ENCODE data around the gene LAMB4. TPM values are rescaled to one million over a fixed set of nuclear protein-coding genes. Genes with fewer than 3 reads are reported as not detected.

Gene LAMB4
- polyA plus RNA-seq, 1 experiment: 0.20 TPM

DNA sequence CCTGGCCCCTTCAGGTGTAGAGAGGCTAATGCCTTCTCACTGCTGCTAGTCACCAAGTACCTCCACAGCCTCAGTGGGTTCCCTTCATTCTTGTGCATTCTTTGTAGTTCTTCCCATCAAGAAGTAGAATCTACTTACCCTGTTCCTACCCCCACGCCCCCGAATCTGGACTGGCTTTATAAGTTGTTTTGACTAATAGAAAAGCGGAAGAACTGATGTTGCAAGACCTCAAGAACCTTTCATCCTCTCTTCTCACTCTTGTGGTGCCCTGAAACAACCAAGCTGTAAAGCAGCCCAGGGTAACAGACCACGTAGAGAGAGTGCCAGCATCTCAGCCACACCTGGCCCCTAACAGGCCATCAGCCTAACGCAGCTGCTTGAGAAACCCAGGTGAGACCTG, 104.0 kb downstream of the LAMB4 start:
- ChIA-PET CTCF (interaction anchor here (1.2 to 1.4 kb wide), 2 partner anchors 10 to 14 kb away, joined by 4 read pairs; no protein-coding TSS in a partner anchor), POLR2A (no interaction called here)
- Histone ChIP-seq H3K4me3 (ENCODE audit: low read depth, low read length) (no peak overlapping the region), H3K36me3 (ENCODE audit: control insufficient read depth, insufficient read depth, low read length) (no peaks in the 10 kb centered on the region), H3K27me3 (ENCODE audit: control insufficient read depth, insufficient read depth, low read length) (no peaks in the 10 kb centered on the region)
- no peak for TF ChIP-seq CTCF (IDR thresholded peaks at IDR 0.05; ENCODE audit: insufficient read depth, low read depth, low read length)
- no peak for DNase-seq (ENCODE audit: low read depth)

DNA sequence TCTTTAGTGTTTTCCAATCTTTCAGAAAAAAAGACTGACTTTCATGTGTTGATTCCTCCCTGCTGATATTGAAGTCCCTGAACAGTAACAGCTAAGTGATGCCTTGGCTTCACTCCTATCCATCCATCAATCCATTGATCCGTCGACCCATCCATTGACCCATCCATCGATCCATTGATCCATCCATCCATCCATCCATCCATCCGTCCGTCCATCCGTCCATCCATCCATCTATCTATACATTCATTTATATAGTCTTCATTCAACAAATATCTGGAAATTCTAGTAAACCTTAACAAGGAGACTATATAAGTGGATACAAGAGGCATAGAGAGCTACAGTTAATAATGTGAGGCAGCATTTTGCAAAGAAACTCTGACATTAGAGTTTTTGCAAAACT, 105.6 kb downstream of the LAMB4 start:
- CTCF ChIA-PET: no interaction called here
- POLR2A ChIA-PET: no interaction called here
- no peak for TF ChIP-seq CTCF (IDR thresholded peaks at IDR 0.05; ENCODE audit: insufficient read depth, low read depth, low read length)

DNA sequence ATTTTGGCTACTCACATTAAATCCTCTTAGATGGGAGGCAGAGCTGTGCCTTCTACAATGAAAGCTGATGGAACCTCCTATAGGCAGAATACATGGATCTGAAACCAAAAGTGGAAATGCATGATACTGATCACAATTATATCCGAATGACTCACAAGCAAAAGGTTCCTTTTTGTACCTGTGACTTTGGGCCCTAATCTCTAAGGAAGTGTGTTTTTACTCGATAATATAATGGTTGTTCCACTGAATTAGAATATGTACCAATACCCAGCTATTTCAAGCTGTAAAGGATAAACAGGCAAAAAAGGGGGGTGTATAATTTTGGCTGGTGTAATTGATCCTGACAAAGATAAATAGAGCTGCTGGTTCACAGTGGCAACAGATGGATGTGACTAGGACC, 109.6 kb downstream of the LAMB4 start:
- no peak overlapping the region for H3K4me3 ChIP-seq (ENCODE audit: low read depth, low read length)
- TF ChIP-seq CTCF (IDR thresholded peaks at IDR 0.05; ENCODE audit: insufficient read depth, low read depth, low read length): no peak
- no peak for DNase-seq (ENCODE audit: low read depth)
- no peaks in the 10 kb centered on the region for H3K36me3 ChIP-seq (ENCODE audit: control insufficient read depth, insufficient read depth, low read length)
- ChIA-PET CTCF (no interaction called here), POLR2A (no interaction called here)
- H3K27me3 ChIP-seq (ENCODE audit: control insufficient read depth, insufficient read depth, low read length): no peaks in the 10 kb centered on the region

More for the DNA sequence above, 105.6 kb downstream of the LAMB4 start:
- Histone ChIP-seq H3K36me3 (ENCODE audit: control insufficient read depth, insufficient read depth, low read length) (no peaks in the 10 kb centered on the region), H3K27me3 (ENCODE audit: control insufficient read depth, insufficient read depth, low read length) (no peaks in the 10 kb centered on the region), H3K4me3 (ENCODE audit: low read depth, low read length) (no peak overlapping the region)
- DNase-seq (ENCODE audit: low read depth): no peak

DNA sequence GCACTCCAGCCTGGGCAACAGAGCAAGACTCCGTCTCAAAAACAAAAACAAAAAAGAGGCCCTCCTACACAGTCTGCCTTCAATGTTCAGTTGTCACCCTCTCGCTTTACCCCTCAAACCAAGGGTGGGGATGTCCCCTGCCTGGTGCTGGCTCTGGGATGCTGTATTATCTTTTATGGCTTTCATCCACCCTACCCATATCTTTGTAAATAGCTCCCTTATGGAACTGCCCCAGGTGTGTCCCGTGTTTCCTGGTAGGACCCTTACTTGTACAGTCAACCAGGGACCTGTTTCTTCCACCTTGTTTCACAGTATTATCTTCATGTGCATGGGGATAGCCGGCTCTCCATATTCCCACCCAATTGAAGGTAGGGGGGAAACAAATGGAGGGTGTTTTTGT, 111.5 kb downstream of the LAMB4 start:
- DNase-seq (ENCODE audit: low read depth): no peak
- ChIA-PET CTCF (interaction anchor here (1.2 kb wide), 1 partner anchor 21 kb away, joined by 3 read pairs; no protein-coding TSS in a partner anchor), POLR2A (no interaction called here)
- H3K27me3 ChIP-seq (ENCODE audit: control insufficient read depth, insufficient read depth, low read length): no peaks in the 10 kb centered on the region
- no peak overlapping the region for H3K4me3 ChIP-seq (ENCODE audit: low read depth, low read length)
- TF ChIP-seq CTCF (IDR thresholded peaks at IDR 0.05; ENCODE audit: insufficient read depth, low read depth, low read length): no peak
- H3K36me3 ChIP-seq (ENCODE audit: control insufficient read depth, insufficient read depth, low read length): no peaks in the 10 kb centered on the region

DNA sequence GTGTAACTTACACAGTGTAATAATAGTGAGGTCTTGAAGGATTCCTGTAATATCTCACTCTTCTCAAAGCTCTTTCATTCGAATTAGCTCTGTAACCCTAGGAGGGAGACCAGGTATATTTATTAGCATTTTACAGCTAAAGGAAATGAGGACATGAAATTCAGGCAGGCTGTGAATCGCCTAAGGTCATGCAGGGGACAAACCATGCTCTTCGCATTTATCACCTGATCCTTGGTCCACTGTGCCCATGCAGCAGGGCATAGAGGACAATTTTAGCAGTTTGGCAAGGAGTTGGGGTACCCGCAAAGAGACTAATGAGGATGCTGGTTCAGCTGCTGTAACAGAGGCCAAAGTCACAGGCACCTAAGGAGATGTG, 112.4 kb downstream of the LAMB4 start:
- ChIA-PET POLR2A (no interaction called here), CTCF (interaction anchor here (0.6 to 4.0 kb wide), 7 partner anchors 14 to 113 kb away, joined by 3 to 11 read pairs (median 4); partner anchors contain the start of genes LAMB1 and LAMB4)
- H3K4me3 ChIP-seq (ENCODE audit: low read depth, low read length): no peak overlapping the region
- H3K36me3 ChIP-seq (ENCODE audit: control insufficient read depth, insufficient read depth, low read length): no peaks in the 10 kb centered on the region
- DNase-seq (ENCODE audit: low read depth): no peak
- no peaks in the 10 kb centered on the region for H3K27me3 ChIP-seq (ENCODE audit: control insufficient read depth, insufficient read depth, low read length)
- TF ChIP-seq CTCF (IDR thresholded peaks at IDR 0.05; ENCODE audit: insufficient read depth, low read depth, low read length): no peak
